ENCODE measurements around the gene APRT. TPM values are rescaled to one million over a fixed set of nuclear protein-coding genes. Genes with fewer than 3 reads are reported as not detected.

Gene APRT
- total RNA-seq, 4 donors from 2014 or later, result 74.8 to 135 (median 101) TPM

DNA sequence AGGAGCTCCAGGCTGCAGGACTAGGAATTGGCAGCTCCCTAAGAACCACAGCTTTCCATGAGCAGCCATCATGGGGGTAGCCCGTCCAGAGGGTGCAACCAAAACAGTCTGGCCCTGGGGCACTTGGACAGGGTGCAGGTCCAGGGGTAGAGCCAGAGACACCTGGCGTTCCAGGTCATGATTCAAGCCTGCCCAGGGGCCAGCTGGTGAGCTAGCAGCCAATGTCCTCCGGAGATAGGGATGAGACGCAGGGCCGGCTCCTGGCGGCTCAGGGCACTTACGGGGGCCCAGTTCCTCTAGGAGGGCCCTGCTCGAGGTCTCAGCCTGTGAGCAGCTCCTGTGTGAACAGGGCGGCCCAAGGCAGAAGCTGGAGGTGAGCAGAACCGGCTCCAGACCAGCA lies 48.8 kb downstream of the APRT start:
- TF ChIP-seq, protein P1, sequence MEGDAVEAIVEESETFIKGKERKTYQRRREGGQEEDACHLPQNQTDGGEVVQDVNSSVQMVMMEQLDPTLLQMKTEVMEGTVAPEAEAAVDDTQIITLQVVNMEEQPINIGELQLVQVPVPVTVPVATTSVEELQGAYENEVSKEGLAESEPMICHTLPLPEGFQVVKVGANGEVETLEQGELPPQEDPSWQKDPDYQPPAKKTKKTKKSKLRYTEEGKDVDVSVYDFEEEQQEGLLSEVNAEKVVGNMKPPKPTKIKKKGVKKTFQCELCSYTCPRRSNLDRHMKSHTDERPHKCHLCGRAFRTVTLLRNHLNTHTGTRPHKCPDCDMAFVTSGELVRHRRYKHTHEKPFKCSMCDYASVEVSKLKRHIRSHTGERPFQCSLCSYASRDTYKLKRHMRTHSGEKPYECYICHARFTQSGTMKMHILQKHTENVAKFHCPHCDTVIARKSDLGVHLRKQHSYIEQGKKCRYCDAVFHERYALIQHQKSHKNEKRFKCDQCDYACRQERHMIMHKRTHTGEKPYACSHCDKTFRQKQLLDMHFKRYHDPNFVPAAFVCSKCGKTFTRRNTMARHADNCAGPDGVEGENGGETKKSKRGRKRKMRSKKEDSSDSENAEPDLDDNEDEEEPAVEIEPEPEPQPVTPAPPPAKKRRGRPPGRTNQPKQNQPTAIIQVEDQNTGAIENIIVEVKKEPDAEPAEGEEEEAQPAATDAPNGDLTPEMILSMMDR (IDR thresholded peaks at IDR 0.05; ENCODE audit: low read depth), result no peak

DNA sequence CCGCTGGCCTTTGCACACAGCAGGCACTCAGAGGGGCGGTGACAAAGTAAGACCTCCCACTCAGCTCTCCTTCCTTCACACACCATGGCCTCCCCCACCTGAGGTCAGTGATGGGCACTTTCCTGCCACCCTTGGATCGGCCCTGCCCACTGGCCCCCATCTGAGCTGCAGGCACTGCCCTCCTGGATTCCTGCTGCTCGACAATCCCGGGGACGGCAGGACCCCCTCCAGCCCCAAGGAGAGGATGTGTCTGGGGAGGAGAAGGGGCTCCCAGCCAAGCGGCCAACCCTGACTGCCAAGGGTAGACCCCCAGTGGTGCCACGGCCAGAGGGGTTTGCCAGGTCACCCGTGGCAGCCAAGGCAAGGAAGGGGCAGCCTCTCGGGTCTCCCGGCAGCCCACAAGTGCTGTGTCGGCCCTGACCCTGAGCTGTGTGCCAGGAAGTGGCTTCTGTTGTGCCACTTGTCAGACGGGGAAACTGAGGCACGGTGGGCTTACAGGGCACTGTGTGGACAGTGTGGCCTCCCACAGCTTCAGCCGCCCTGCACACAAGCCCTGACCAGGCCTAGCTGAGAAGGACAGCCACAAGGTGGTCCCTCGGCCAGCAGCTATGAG lies 49.4 kb downstream of the APRT start:
- TF ChIP-seq, protein P1 (IDR thresholded peaks at IDR 0.05; ENCODE audit: low read depth), result no peak

DNA sequence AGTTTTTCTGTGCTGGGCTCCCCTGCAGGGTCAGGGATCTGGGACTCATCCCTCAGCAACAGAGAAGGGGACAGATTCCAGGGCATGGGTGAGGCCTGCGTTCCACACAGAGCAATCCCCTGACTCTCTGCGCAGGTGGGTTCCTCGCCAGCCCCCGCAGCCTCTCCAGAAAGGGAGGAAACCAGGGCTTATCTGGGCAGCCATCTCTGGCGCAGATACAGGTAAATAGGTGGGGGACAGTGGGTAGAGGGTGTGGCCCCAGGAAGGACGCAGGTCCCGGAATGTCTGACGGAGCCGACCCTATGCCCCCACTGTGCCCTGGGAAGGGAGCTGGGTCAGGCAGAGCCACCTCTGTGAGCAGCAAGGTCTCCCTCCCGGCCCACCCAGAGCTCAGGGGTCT lies 49.9 kb downstream of the APRT start:
- TF ChIP-seq, protein P1 (IDR thresholded peaks at IDR 0.05; ENCODE audit: low read depth), result no peak

DNA sequence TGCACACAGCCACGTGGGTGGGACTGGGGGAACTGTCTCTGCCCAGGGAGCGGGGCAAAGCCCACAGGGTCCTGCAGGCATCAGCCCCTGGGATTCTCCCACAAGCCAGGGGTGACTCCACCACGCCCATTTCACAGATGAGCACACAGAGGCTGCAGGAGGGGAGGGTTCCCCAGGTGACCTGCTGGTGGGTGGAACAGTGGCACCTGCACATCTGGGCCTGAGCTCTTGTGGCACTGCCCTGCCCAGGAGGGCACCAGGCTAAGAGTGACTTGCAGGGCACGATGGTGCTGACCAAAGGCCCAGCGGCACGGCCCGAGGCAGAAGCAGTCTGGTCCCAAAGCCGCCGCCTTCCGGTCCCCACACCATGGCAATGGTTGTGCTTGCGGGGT lies 50.6 kb downstream of the APRT start:
- TF ChIP-seq, protein P1 (IDR thresholded peaks at IDR 0.05; ENCODE audit: low read depth), result no peak

DNA sequence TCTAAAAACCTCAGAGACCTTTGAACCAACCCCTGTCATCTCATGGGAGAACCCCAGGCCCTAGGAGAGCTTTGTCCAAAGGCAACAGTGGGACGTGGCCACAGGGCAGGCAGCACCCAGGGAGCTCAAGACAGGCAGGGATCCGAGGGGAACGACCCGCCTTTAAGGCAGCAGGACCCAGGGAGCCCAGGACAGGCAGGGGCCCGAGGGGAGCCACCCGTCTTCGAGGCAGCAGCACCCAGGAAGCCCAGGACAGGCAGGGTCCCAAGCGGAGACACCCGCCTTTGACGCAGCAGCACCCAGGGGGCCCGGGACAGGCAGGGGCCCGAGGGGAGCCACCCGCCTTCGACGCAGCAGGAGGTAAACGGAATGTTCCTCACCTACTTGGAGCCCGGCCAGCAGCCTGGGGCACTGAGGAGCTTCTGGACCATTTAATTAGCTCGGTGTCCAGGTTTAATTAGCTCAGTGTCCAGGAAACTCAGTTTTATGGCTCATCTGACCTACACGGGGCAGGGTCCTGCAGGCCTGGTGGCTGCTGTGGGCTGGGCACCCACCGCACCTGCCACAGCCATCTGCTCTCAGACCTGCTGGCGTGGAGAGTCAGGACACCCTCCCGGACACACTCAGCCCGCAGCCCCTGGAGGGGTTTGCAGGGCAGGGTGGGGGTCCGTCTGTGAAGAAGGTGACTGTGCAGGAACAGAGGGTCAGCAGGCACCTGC lies 51.1 kb downstream of the APRT start:
- TF ChIP-seq, protein P1 (IDR thresholded peaks at IDR 0.05; ENCODE audit: low read depth), result no peak

DNA sequence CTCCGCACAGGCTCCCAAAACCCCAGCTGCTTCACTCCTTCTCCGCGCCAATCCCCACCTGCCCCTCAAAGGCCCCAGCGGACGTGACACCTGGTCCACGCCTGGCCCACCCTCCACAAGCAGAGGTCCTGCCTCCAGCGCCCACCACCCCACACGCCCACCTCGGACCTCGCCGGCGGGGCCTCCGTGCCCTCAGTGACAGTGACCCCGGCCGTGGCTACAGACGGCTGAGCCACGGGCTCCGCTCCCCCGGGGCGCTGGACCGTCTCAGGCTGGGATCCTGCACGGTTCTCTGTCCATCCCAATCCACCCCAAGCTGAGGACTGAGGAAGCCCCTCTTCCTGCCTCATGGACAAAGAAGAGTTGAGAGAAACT lies 51.8 kb downstream of the APRT start:
- TF ChIP-seq, protein P1 (IDR thresholded peaks at IDR 0.05; ENCODE audit: low read depth), result no peak

Other genes with a start within 250 kb of the APRT start
- 10 to 100 TPM in 2 of 4 donors, 1 to 10 TPM in 2; 8.8 to 19.2 (median 13.5) TPM for gene ZC3H18, start 241.5 kb downstream of the APRT start, total RNA-seq
- gene IL17C, start 173.4 kb downstream of the APRT start, total RNA-seq, result not detected
- gene CYBA, start 160.9 kb downstream of the APRT start, total RNA-seq, result 100 to 1,000 TPM in 3 of 4 donors, 10 to 100 TPM in 1; 78.0 to 495 (median 196) TPM
- 10 to 100 TPM; 10.1 to 23.4 (median 16.9) TPM for gene MVD, start 148.8 kb downstream of the APRT start, total RNA-seq
- gene SNAI3, start 125.4 kb downstream of the APRT start, total RNA-seq, result 1 to 10 TPM in 3 of 4 donors, under 1 TPM in 1; 0.94 to 2.0 (median 1.5) TPM
- gene RNF166, start 105.5 kb downstream of the APRT start, total RNA-seq, result 10 to 100 TPM; 15.4 to 26.2 (median 19.7) TPM
- gene CTU2, start 105.4 kb downstream of the APRT start, total RNA-seq, result 1 to 10 TPM; 3.2 to 6.0 (median 4.8) TPM
- 100 to 1,000 TPM; 101 to 364 (median 121) TPM for gene PIEZO1, start 26.7 kb downstream of the APRT start, total RNA-seq
- 1 to 10 TPM in 2 of 4 donors, not detected in 2; 1.1 to 2.0 TPM for gene CDT1, start 8.1 kb downstream of the APRT start, total RNA-seq
- 10 to 100 TPM; 17.2 to 48.6 (median 18.2) TPM for gene GALNS, start 45.0 kb upstream of the APRT start, total RNA-seq
- 10 to 100 TPM; 30.9 to 49.4 (median 35.4) TPM for gene TRAPPC2L, start 45.2 kb upstream of the APRT start, total RNA-seq
- gene PABPN1L, start 54.7 kb upstream of the APRT start, total RNA-seq, result not detected
- gene CBFA2T3, start 165.3 kb upstream of the APRT start, total RNA-seq, result 1 to 10 TPM in 2 of 4 donors, under 1 TPM in 2; 0.49 to 6.6 (median 1.1) TPM

Data from subcutaneous adipose tissue (tissue), 4 donors.